ENCODE data around the gene BIK. TPM values are rescaled to one million over a fixed set of nuclear protein-coding genes. Genes with fewer than 3 reads are reported as not detected.

Gene BIK
- total RNA-seq: 1 to 10 TPM in 4 of 6 donors, not detected in 2; 2.3 to 6.2 (median 2.7) TPM

- Histone ChIP-seq H3K4me1 (peaks cover 14 to 31% (median 24%) of the 10 kb centered on the region in 4 donors), H3K9me3 (no peaks in the 10 kb centered on the region), H3K36me3 (no peaks in the 10 kb centered on the region), H3K27ac (peak within 1 kb of the TSS in 2 of 4 donors; percentile 30 to 79), H3K4me3 (peak within 1 kb of the TSS; percentile 27 to 79 (median 66)), H3K27me3 (no peaks in the 10 kb centered on the region)
- TF ChIP-seq POLR2AphosphoS5 (IDR thresholded peaks at IDR 0.05) (no peak), CTCF (IDR thresholded peaks at IDR 0.05) (peak in 1 of 6 experiments; percentile 10), POLR2A (IDR thresholded peaks at IDR 0.05) (peak in 1 of 4 donors; percentile 50), EP300 (IDR thresholded peaks at IDR 0.05) (no peak)
- ATAC-seq (ENCODE audit: low FRiP score in 2 of 2) (peak; percentile 24 to 72), DNase-seq (peak; percentile 63 to 91)
- 0 to 1% methylated on average over 14 to 33 of the region's 49 CpGs for WGBS, 2 donors
These were observed at the start of gene BIK for GRCh38 chr22:43110444-43110926. Gene BIK (plus strand): TSS chr22:43110750. CDS start chr22:43124023, 13,273 bp downstream.

GRCh38 chr22:43066134-43066533, 44.4 kb upstream of the BIK start:
- no peak overlapping the region for H3K4me3 ChIP-seq
- TF ChIP-seq POLR2AphosphoS5 (IDR thresholded peaks at IDR 0.05) (no peak), CTCF (IDR thresholded peaks at IDR 0.05) (no peak), POLR2A (IDR thresholded peaks at IDR 0.05) (no peak)
- no peak for ATAC-seq (ENCODE audit: low FRiP score in 2 of 2)
- H3K27me3 ChIP-seq: no peaks in the 10 kb centered on the region
- H3K27ac ChIP-seq: no peak overlapping the region
- DNase-seq: no peak
- no peaks in the 10 kb centered on the region for H3K9me3 ChIP-seq
- WGBS, 2 donors: 58 to 77% methylated on average over 7 of the region's 7 CpGs
- peaks cover 0 to 40% (median 12%) of the 10 kb centered on the region in 4 donors for H3K36me3 ChIP-seq
- no peaks in the 10 kb centered on the region for H3K4me1 ChIP-seq

DNA sequence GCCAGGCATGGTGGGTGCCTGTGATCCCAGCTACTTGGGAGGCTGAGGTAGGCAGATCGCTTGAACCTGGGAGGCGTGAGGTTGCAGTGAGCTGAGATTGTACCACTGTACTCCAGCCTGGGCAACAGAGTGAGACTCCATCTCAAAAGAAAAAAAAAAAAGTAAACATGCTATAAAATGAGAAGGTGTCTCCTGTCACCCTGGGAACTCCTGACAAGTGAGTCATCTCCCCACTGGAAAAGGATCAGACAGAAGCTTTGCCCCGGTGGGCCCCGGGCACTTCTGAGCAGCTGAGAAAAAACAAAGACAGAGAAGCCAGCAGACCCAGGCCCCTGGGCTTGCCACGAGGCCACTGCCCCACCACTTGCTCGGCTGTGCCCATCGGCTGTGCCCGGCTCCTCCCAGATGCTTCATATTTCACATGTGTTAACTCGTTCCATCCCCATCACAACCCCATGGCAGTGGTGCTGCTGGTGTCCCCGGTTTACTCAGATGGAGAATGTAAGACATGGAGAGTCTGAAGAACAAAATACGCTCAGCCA, 43.6 kb upstream of the BIK start:
- ATAC-seq (ENCODE audit: low FRiP score in 2 of 2) (no peak), DNase-seq (no peak)
- no peak for TF ChIP-seq POLR2A (IDR thresholded peaks at IDR 0.05)
- no peak for TF ChIP-seq POLR2AphosphoS5 (IDR thresholded peaks at IDR 0.05)
- no peak for TF ChIP-seq CTCF (IDR thresholded peaks at IDR 0.05)
- no peak for TF ChIP-seq EP300 (IDR thresholded peaks at IDR 0.05)
- 87 to 93% methylated on average over 11 of the region's 11 CpGs for WGBS, 2 donors
- Histone ChIP-seq H3K4me1 (no peaks in the 10 kb centered on the region), H3K27me3 (no peaks in the 10 kb centered on the region), H3K27ac (no peak overlapping the region), H3K9me3 (no peaks in the 10 kb centered on the region), H3K36me3 (peaks cover 0 to 32% (median 10%) of the 10 kb centered on the region in 4 donors), H3K4me3 (no peak overlapping the region)

DNA sequence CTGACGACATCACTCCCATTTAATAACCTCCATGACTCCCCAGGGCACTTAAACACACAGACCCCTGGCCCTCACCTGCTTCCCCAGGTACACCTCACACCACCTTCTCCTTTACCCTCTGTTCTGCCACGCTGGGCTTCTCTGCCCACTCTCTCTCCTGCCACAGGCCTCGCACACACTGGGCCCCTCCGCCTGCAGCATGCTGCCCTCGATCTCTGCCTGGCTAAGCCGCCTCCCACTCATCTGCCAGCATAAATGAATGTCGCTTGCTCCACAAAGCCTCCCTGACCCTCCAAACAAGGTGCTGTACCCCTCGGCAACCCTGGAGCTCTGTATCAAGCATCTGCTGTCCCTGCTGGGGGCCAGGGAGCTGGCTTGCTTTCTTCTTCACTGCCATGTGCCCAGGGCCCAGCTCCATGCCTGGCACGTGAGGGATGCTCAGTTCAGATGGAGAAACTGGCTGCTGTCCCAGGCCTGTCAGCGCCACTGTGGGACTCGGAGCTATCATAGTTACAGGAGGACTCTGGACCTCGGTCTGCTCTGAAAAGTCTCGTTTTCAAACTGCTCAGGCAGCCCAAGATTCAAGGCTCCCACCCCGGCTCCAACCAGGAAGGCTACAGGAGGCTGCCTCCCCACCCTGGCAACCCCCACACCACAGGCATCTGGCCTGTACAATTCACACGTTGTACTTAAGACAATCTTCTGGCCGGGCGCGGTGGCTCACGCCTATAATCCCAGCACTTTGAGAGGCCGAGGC, 33.3 kb upstream of the BIK start:
- ATAC-seq (ENCODE audit: low FRiP score in 2 of 2) (no peak), DNase-seq (peak in 1 of 2 donors; percentile 50)
- Histone ChIP-seq H3K9me3 (no peaks in the 10 kb centered on the region), H3K27ac (no peak overlapping the region), H3K4me3 (no peak overlapping the region), H3K4me1 (no peaks in the 10 kb centered on the region), H3K36me3 (peaks cover 0 to 5% (median 4%) of the 10 kb centered on the region in 4 donors), H3K27me3 (no peaks in the 10 kb centered on the region)
- 85 to 93% methylated on average over 9 to 20 of the region's 20 CpGs for WGBS, 2 donors
- TF ChIP-seq CTCF (IDR thresholded peaks at IDR 0.05) (no peak), POLR2A (IDR thresholded peaks at IDR 0.05) (no peak)

Data from upper lobe of left lung (tissue), 6 donors.